Muscle layer of colon (tissue), 2 donors: ENCODE data around the gene ABCC11.

Experiments used
- H3K27ac ChIP-seq: one replicate; pipeline ENCODE4 v1.7.0; 2013; ENCODE audit warnings: low read depth, mild to moderate bottlenecking, low read length, moderate library complexity
- H3K27me3 ChIP-seq, 2 donors: one replicate each; pipeline ENCODE4 v1.7.0; 2013; ENCODE audit warnings: low read length in 2 of 2, mild to moderate bottlenecking in 2 of 2; ENCODE audit not compliant: insufficient read depth in 2 of 2, control insufficient read depth in 1 of 2
- H3K36me3 ChIP-seq: one replicate; pipeline ENCODE4 v1.7.0; 2013; ENCODE audit warnings: mild to moderate bottlenecking, low read length; ENCODE audit not compliant: insufficient read depth
- H3K4me1 ChIP-seq: one replicate; pipeline ENCODE4 v1.7.0; 2013; ENCODE audit warnings: mild to moderate bottlenecking, low read length; ENCODE audit not compliant: insufficient read depth
- H3K4me3 ChIP-seq, 2 donors: one replicate each; pipeline ENCODE4 v1.7.0; 2013; ENCODE audit warnings: low read length in 2 of 2, low read depth in 1 of 2, mild to moderate bottlenecking in 1 of 2, moderate library complexity in 1 of 2
- H3K9ac ChIP-seq: one replicate; pipeline ENCODE4 v1.7.0; 2013; ENCODE audit warnings: low read length
- H3K9me3 ChIP-seq: one replicate; pipeline ENCODE4 v1.7.0; 2013; ENCODE audit warnings: mild to moderate bottlenecking, low read length
- donor health status: abdominal sarcoma.
- donor health status: Adenocarcinoma of cecum.

ABCC11 gene

GRCh38 chr16:48157794-48158193, 89.5 kb downstream of the ABCC11 start:
- Histone ChIP-seq H3K27me3 (peaks cover 0 to 3% of the 10 kb centered on the region in 2 donors), H3K9me3 (no peaks in the 10 kb centered on the region), H3K9ac (no peak overlapping the region), H3K4me3 (no peak overlapping the region), H3K27ac (no peak overlapping the region), H3K36me3 (no peaks in the 10 kb centered on the region), H3K4me1 (no peaks in the 10 kb centered on the region)

GRCh38 chr16:48157302-48157701, 90.0 kb downstream of the ABCC11 start:
- H3K9ac ChIP-seq, result no peak overlapping the region
- H3K27ac ChIP-seq, result no peak overlapping the region
- no peaks in the 10 kb centered on the region for H3K9me3 ChIP-seq
- no peak overlapping the region for H3K4me3 ChIP-seq
- no peaks in the 10 kb centered on the region for H3K4me1 ChIP-seq
- H3K27me3 ChIP-seq, result peaks cover 0 to 3% of the 10 kb centered on the region in 2 donors
- H3K36me3 ChIP-seq, result no peaks in the 10 kb centered on the region

- Histone ChIP-seq H3K27ac (no peak overlapping the region), H3K36me3 (no peaks in the 10 kb centered on the region), H3K4me1 (no peaks in the 10 kb centered on the region), H3K9me3 (no peaks in the 10 kb centered on the region), H3K9ac (no peak overlapping the region), H3K4me3 (no peak overlapping the region), H3K27me3 (peaks cover 0 to 3% of the 10 kb centered on the region in 2 donors)
Observed at GRCh38 chr16:48156790-48157209, 90.5 kb downstream of the ABCC11 start.

- Histone ChIP-seq H3K9me3 (no peaks in the 10 kb centered on the region), H3K9ac (no peak within 1 kb of the TSS), H3K27ac (no peak within 1 kb of the TSS), H3K36me3 (no peaks in the 10 kb centered on the region), H3K27me3 (peaks cover 0 to 3% of the 10 kb centered on the region in 2 donors), H3K4me3 (no peak within 1 kb of the TSS), H3K4me1 (no peaks in the 10 kb centered on the region)
Observed at GRCh38 chr16:48155926-48156789, 91.2 kb downstream of the ABCC11 start, which contains the start of gene ABCC12. ABCC12 (minus strand) TSS chr16:48155993; CDS start chr16:48146424, 9,569 bp downstream.

GRCh38 chr16:48153774-48154173, 93.6 kb downstream of the ABCC11 start:
- Histone ChIP-seq H3K9me3 (no peaks in the 10 kb centered on the region), H3K4me1 (no peaks in the 10 kb centered on the region), H3K9ac (no peak overlapping the region), H3K27me3 (peaks cover 0 to 3% of the 10 kb centered on the region in 2 donors), H3K36me3 (no peaks in the 10 kb centered on the region), H3K27ac (no peak overlapping the region), H3K4me3 (no peak overlapping the region)

- Histone ChIP-seq H3K27me3 (peaks cover 0 to 3% of the 10 kb centered on the region in 2 donors), H3K36me3 (no peaks in the 10 kb centered on the region), H3K4me1 (no peaks in the 10 kb centered on the region), H3K27ac (no peak overlapping the region), H3K9me3 (no peaks in the 10 kb centered on the region), H3K4me3 (no peak overlapping the region), H3K9ac (no peak overlapping the region)
Observed at GRCh38 chr16:48152226-48152625, 95.1 kb downstream of the ABCC11 start.

GRCh38 chr16:48150707-48151106, 96.6 kb downstream of the ABCC11 start:
- Histone ChIP-seq H3K27ac (no peak overlapping the region), H3K27me3 (peaks cover 0 to 3% of the 10 kb centered on the region in 2 donors), H3K9me3 (no peaks in the 10 kb centered on the region), H3K4me3 (no peak overlapping the region), H3K9ac (no peak overlapping the region), H3K4me1 (no peaks in the 10 kb centered on the region), H3K36me3 (no peaks in the 10 kb centered on the region)

GRCh38 chr16:48146710-48147109, 100.6 kb downstream of the ABCC11 start:
- H3K36me3 ChIP-seq, result no peaks in the 10 kb centered on the region
- H3K9me3 ChIP-seq, result no peaks in the 10 kb centered on the region
- no peaks in the 10 kb centered on the region for H3K27me3 ChIP-seq
- H3K4me1 ChIP-seq, result no peaks in the 10 kb centered on the region
- H3K4me3 ChIP-seq, result no peak overlapping the region
- H3K9ac ChIP-seq, result no peak overlapping the region
- H3K27ac ChIP-seq, result no peak overlapping the region

GRCh38 chr16:48146131-48146530, 101.2 kb downstream of the ABCC11 start:
- no peak overlapping the region for H3K4me3 ChIP-seq
- H3K9me3 ChIP-seq, result no peaks in the 10 kb centered on the region
- H3K27ac ChIP-seq, result no peak overlapping the region
- no peaks in the 10 kb centered on the region for H3K27me3 ChIP-seq
- H3K36me3 ChIP-seq, result no peaks in the 10 kb centered on the region
- no peaks in the 10 kb centered on the region for H3K4me1 ChIP-seq
- H3K9ac ChIP-seq, result no peak overlapping the region

GRCh38 chr16:48143812-48144368, 103.4 kb downstream of the ABCC11 start:
- Histone ChIP-seq H3K36me3 (no peaks in the 10 kb centered on the region), H3K4me1 (no peaks in the 10 kb centered on the region), H3K9me3 (no peaks in the 10 kb centered on the region), H3K9ac (no peak overlapping the region), H3K27ac (no peak overlapping the region), H3K27me3 (no peaks in the 10 kb centered on the region), H3K4me3 (no peak overlapping the region)

- Histone ChIP-seq H3K9me3 (no peaks in the 10 kb centered on the region), H3K27me3 (no peaks in the 10 kb centered on the region), H3K9ac (no peak overlapping the region), H3K27ac (no peak overlapping the region), H3K4me3 (no peak overlapping the region), H3K36me3 (no peaks in the 10 kb centered on the region), H3K4me1 (no peaks in the 10 kb centered on the region)
Observed at GRCh38 chr16:48140821-48141220, 106.5 kb downstream of the ABCC11 start.
